ENCODE data around the gene OR2D3.
A peak's percentile ranks its signal among the peaks of the same experiment; 100 is the strongest.
"Not testable (repeated sequence)": the region's sequence is repeated elsewhere in the genome, so short reads cannot be mapped to it uniquely, and the experiment has no call there.

OR2D3 gene, protein sequence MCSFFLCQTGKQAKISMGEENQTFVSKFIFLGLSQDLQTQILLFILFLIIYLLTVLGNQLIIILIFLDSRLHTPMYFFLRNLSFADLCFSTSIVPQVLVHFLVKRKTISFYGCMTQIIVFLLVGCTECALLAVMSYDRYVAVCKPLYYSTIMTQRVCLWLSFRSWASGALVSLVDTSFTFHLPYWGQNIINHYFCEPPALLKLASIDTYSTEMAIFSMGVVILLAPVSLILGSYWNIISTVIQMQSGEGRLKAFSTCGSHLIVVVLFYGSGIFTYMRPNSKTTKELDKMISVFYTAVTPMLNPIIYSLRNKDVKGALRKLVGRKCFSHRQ

DNA sequence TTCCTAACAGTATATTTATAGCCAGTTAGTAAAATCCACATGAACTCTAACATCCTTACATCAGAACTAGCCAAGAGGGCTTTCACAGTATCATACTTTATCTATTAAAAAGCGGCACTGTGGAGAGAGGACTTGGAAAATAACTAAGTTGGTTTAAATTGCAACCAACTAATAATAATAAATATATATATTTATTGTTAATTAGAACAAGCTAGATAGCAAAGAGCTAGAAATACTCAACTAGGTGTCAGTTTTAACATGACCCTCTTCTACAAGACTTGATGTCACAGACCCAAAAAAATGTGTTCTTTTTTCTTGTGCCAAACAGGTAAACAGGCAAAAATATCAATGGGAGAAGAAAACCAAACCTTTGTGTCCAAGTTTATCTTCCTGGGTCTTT lies at the start of gene OR2D3:
OR2D3 (plus strand) TSS at position 301 of the 400 bp plus-strand sequence; CDS start at position 301, 0 bp downstream.
- DNase-seq (ENCODE audit: low read depth): no peak

DNA sequence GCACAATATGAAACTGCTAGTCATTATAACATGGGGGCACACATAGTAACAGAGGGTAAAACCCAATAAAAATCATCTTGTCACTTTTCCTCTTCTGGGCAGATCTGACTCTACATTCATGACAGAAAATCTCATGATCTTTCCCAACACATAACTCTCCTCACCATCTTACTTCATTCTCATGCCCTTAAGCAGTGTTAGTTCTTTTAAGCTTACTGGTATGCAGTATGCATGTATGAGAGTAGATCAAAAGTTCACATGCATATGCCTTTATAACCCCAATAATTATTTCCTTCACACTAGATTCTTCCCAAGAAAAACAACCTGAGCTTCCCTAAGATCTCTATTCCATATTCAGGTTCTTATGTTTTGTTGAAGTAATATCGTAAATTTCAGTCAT lies 49.5 kb upstream of the OR2D3 start:
- no peak for DNase-seq (ENCODE audit: low read depth)

DNA sequence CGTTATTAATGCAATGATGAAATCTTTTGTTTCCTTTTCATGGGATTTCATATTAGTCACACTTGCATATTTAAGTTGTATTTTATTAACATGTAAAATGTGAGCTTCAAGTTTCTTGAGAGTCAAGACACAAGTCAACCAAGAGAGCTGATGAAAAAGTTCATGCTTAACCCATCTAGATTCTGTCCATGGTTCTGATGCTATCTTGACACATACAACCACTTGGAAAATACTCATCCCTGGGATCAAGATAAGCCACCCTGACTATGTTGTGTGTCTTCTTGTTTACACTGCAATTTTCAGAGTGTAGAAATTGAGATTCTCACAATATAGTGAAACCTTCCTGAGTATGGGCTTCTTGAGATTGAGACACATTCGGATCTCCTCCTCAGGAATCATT lies 45.0 kb upstream of the OR2D3 start:
- DNase-seq (ENCODE audit: low read depth): no peak

DNA sequence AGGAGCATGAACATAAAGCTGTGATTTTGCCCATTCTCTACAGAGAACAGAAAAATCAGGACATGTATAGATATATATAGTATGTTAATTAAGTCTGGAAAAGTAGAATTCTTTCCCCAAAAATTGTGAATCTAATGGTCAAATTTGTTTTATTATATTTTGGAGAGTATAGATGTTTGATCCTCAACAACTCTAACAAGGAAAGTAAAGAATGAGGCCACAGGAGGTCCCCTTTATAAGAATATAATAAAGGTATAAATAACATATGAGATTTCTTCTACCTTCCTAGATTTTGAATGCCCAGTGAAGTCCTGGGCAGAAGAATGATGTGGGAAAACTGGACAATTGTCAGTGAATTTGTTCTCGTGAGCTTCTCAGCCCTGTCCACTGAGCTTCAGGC lies 44.5 kb upstream of the OR2D3 start, which contains the start of gene OR10A4:
OR10A4 (plus strand) TSS at position 301 of the 400 bp plus-strand sequence; CDS start at position 324, 23 bp downstream.
- DNase-seq (ENCODE audit: low read depth): no peak

DNA sequence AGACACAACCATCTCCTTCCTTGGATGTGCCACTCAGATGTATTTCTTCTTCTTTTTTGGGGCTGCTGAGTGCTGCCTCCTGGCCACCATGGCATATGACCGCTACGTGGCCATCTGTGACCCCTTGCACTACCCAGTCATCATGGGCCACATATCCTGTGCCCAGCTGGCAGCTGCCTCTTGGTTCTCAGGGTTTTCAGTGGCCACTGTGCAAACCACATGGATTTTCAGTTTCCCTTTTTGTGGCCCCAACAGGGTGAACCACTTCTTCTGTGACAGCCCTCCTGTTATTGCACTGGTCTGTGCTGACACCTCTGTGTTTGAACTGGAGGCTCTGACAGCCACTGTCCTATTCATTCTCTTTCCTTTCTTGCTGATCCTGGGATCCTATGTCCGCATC lies 43.9 kb upstream of the OR2D3 start:
- no peak for DNase-seq (ENCODE audit: low read depth)

DNA sequence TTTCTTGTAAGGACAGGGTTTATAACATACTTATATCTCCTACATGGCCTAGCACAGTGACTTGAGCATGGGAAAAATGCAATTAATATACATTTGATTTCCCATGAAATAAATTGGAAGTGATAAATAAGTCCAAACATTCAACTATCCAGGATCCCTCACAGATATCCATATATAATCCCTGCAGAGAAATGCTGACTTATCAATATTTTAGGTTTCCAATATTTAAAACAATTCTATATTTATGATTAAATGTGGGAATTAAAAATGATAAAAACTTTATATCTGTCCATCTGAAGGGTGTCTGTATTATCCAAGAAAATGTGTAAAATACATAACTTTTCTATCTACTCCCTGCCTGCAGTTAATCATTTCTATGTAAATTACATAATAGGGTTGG lies 38.1 kb upstream of the OR2D3 start:
- no peak for DNase-seq (ENCODE audit: low read depth)

DNA sequence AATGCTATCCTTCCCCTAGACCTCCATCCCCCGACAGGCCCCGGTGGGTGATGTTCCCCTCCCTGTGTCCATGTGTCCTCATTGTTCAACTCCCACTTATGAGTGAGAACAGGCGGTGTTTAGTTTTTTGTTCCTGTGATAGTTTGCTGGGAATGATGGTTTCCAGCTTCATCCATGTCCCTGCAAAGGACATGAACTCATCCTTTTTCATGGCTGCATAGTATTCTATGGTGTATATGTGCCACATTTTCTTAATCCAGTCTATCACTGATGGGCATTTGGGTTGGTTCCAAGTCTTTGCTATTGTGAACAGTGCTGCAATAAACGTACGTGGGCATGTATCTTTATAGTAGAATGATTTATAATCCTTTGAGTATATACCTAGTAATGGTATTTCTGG lies 33.1 kb upstream of the OR2D3 start:
- DNase-seq (ENCODE audit: low read depth): not testable (repeated sequence)

DNA sequence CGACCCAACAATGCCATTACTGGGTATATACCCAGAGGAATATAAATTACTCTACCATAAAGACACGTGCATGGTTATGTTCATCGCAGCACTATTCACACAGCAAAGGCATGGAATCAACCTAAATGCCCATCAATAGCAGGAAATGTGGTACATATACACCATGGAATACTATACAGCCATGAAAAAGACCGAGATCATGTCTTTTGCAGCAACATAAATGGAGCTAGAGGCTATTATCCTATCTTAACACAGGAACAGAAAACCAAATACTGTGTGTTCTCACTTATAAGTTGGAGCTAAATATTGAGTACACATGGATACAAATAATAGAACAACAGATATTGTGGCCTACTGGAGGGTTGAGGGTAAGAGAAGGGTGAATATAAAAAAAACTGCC lies 32.0 kb upstream of the OR2D3 start:
- DNase-seq (ENCODE audit: low read depth): no peak

DNA sequence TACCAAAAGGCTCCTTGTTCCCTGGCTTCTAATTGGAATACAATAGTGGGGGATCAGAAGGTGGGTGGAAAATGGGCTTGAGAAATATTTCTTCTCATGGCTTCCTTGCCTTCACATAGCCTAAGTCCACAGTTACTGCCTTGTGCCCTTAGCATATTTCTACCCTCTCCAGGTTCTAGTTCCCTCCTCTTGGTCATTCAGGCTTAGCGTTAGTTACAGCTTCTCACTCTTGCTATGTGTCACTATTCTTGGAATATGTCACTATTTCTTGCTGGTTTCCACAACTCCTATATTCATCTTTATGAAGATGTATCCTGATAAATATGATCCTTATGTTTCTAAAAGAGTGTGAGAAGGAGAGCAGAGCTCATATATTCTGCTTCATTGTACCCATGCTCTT lies 31.0 kb upstream of the OR2D3 start:
- no peak for DNase-seq (ENCODE audit: low read depth)

DNA sequence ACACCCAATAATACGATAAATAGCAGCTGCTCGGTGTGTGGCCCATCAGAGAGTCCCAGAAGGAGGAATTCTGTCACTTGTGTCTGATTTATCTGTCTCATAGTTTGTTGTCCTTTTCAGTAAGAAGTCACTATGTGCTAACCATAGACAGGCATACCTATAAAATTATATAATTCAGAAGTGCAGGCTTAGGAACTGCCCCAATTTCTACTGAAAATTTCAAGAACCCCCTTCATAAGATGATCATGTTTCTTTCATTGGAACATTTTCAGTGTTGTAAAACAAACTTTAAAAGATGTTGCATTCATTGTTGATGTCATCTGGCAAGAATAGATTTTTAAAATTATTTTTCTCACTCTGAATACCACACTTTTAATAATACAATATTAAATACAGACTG lies 28.4 kb upstream of the OR2D3 start, which contains the start of gene OR2D2:
OR2D2 (minus strand) TSS at position 101 of the 400 bp plus-strand sequence; CDS start at position 101, 0 bp downstream.
- no peak for DNase-seq (ENCODE audit: low read depth)

DNA sequence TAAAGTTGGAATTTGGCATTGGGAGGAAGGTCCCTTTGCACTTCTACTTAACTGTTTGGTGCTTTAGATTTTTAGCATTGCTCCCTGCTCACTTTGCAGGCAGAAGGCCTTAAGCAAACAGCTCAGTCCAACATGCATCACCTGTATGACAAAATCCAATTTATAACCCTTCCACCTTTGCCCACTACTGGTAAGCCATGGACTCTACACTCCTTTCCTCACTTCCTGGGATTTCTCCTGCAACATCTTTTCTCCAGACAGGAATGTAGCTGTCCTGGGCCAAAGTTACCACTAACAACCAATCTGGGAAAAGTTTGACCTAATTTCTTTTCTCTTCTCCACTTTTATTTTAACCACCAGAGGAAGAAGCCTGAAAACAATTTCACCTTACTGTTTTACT lies 26.7 kb upstream of the OR2D3 start:
- no peak for DNase-seq (ENCODE audit: low read depth)

DNA sequence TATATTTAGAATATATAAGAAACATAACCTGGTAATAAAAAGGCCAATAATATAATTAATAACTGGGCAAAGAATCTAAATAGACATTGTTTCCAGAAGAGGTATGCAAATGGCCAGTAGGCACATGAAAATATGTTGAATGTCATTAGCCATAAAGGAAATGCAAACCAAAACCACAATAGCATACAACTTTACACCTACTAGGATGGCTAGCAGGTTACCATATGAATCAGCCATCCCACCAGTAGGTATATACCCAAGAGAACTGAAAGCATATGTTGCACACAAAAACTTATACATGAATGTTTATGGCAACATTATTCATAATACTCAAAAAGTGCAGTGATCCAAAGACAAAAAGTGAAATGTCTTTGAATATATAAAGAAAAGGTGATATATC lies 25.8 kb upstream of the OR2D3 start:
- no peak for DNase-seq (ENCODE audit: low read depth)

DNA sequence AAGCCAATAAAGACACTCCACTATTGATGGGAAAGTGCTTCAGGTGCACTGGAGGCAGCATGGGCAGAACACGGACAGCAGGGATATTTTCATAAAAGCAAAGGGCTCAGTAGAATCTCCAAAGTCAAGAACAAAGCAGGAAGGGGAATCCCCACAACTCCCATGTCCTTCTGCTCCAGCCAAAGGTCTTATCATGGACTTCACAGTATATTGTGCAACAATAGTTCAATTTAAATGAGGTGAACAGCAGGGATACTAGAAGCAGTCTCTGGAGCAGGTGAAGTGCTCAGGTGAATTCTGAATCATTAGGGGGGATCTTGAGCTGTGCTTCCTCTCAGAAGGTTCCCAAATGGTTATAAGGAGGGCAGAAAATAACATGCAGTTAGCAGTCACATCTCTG lies 21.9 kb upstream of the OR2D3 start:
- no peak for DNase-seq (ENCODE audit: low read depth)

DNA sequence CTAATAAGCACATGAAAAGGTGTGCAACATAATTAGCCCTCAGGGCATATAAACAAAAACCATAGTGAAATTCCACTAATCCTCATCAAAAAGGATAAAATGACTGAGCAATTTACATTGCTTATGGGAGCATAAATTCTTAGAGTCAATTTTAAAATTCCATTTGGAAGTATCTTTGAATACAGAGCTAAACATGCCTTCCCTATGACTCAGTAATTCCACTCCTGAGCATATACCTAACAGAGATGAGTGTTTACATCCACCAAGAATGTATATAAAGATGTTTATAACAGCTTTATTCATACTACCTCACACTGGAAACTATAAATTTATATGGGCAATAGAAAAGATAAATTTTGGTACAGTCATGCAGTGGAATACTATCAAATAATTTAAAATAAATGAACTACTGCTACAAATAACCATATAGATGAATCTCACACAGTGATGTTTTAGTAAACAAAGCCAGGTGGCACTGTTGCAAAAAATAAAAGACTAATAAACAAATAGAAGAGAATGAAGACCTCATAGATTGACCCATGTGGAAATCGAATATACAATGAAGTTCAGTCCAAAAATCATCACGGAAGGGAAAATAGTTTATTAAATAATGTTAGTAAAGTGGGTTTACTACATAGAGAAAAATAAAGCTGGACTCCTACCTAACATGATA lies 20.3 kb upstream of the OR2D3 start:
- DNase-seq (ENCODE audit: low read depth): no peak

DNA sequence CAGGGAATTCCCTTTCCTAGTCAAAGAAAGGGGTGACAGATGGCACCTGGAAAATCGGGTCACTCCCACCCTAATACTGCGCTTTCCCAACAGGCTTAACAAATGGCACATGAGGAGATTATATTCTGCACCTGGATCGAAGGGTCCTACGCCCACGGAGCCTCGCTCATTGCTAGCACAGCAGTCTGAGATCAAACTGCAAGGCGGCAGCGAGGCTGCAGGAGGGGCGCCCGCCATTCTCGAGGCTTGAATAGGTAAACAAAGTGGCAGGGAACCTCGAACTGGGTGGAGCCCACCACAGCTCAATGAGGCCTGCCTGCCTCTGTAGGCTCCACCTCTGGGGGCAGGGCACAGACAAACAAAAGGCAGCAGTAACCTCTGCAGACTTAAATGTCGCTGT lies 16.0 kb upstream of the OR2D3 start:
- DNase-seq (ENCODE audit: low read depth): not testable (repeated sequence)

DNA sequence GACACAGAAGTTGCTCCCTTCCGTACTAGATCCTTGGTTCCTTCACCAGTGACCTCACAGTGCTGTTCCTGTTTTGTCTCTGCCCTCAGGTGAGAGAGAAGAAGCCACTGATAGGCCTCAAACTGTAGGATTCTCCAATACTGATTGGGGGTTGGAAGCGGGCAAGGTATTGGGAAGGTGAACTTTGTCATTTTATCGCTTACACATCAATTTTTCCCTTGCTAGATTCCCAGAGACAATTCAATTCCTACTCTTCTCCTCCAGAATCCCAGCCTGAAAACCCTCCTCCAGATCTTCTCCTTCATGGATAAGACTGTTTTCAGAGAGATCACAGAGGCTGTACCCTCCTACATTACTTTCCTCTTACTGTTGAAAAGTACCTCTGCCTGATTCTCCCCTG lies 9.4 kb upstream of the OR2D3 start:
- no peak for DNase-seq (ENCODE audit: low read depth)

DNA sequence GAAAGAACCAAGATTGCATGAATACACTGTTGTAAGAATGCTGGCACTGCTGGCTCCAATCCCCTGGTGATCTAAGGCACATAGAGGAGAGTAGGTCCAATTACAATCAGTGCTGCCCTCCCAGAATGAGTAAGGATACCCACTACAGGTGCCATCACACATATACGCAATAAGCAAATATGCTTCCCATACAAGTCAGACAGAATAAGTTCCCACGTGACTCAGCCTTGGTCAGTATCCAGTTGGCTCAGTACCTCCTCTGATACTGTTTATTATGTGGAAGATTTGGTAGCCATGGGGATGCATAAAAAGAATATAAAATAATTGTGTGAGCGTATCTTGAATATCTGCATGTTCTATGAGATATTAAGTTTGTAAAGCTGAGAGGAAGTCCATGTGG lies 8.9 kb upstream of the OR2D3 start:
- DNase-seq (ENCODE audit: low read depth): no peak

DNA sequence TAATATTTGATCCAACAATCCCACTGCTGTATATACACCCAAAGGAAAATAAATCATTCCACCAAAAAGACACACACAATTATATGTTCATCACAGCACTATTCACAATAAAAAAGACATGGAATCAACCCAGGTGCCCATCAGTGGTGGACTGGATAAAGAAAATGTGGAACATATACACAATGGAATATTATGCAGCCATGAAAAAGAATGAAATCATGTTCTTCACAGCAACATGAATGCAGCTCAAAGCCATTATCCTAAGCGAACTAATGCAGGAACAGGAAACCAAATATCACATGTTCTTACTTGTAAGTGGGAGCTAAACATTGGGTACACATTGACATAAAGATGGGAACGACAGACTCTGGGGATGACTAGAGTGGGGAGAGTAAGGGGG lies 1.1 kb upstream of the OR2D3 start:
- no peak for DNase-seq (ENCODE audit: low read depth)

DNA sequence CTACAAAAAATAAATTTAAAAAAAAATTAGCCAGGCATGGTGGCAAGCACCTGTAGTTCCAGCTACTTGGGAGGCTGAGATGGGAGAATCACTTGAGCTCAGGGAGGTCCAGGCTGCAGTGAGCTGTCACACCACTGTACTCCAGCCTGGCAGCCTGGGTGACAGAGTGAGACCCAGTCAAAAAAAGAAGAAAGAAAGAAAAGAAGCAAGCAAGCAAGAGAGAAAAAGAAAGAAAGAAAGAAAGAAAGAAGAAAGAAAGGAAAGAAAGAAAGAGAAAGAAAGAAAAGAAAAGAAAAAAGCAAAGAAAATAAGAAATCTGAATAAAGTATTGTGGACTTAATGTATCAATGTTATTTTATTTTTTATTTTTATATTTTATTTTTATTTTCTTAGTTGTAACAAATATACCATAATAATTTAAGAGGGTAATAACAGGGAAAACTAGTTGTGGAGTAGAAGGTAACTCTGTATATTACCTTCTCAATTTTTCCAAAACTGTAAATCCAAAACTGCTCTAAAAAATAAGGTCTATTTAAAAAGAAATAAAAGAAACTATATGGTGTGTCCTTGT lies 4.3 kb downstream of the OR2D3 start:
- no peak for DNase-seq (ENCODE audit: low read depth)

DNA sequence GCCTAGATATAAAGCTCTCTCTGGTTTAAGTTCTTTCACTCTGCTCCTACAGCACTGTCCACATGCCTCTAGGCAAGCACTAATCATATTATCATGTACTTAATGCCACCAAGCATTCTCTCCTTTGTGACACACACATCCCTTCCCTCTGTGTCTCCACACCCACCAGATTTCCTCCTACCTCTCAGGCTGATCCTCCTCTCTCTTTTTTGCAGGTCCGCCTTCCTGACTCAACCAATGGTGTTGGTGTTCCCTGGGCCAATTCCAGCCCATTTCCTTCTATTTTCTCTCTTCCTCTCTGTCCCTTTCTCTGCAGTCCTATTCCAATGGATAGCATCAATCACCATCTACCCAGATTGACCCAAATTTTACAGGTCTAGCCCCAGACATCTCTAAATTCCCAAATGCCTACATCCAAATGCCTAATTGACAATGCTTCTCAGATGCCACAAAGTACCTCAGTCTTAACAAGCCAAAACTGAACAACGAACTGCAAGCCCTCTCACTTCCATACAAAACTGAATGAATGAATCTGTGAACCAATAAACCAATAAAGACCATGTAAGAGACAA lies 4.9 kb downstream of the OR2D3 start:
- DNase-seq (ENCODE audit: low read depth): no peak

DNA sequence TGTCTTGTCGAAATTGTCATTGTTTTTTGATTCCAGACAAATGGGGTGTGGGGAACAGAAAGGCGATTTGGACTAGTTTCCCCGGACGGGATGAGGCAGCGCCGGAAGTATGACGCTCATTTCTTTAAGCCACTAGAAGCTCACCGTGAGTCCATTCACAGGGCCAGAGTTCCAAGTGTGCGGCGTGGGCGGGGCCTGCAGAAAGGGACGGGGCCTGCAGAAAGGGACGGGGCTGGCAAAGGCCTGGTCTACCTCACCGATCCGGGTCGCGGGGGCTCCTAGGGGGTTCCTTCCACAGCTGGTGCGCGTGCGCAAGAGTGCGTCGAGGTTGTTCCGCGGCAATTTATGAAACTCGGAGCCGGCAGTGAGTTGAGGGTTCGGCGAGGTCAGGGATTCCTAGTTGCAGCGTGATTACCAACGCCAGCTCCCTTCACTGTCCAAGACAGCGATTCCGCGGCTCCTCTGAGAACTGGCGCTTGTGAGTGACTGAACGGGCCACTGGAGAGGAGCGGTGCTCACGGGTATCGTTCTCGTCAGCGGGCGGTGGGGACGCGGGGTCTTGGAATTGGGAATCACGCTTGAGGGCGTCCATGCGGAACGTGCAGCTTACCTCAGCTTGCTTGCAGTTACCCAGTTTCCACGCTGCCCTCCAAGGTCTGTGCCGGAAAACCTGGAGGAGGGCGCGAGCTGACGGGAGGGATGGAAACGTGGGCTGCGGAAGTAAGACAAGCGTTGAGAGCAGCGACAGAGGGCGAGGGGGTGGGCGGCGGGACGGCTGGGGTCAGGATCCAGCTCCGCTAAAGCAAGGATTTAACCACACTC lies 5.6 kb downstream of the OR2D3 start, which contains the start of gene ZNF215:
ZNF215 (plus strand) TSS at position 219 of the 822 bp plus-strand sequence. CDS start 5,847 bp downstream, outside the sequence.
- DNase-seq (ENCODE audit: low read depth): peak; percentile 2
